Measurements from ENCODE around the gene GLRX. TPM values are rescaled to one million over a fixed set of nuclear protein-coding genes. Genes with fewer than 3 reads are reported as not detected.

Gene GLRX
- total RNA-seq, 1 experiment from 2014 or later: 17.9 TPM

GRCh38 chr5:95864456-95864855 is 41.9 kb upstream of the GLRX start:
- POLR2A ChIA-PET: interaction anchor here (1.2 kb wide), 1 partner anchor 14 kb away, joined by 10 read pairs; no protein-coding TSS in a partner anchor
- Mint-ChIP-seq H3K4me1 (ENCODE audit: low read depth, unreplicated experiment) (peaks cover 42% of the 10 kb centered on the region), H3K27me3 (ENCODE audit: insufficient read depth, unreplicated experiment) (no peaks in the 10 kb centered on the region), H3K36me3 (ENCODE audit: insufficient read depth, unreplicated experiment) (peaks cover 6% of the 10 kb centered on the region), H3K4me3 (ENCODE audit: unreplicated experiment) (no peak overlapping the region), H3K27ac (ENCODE audit: unreplicated experiment) (peak overlapping the region; percentile 77), H3K9me3 (ENCODE audit: unreplicated experiment) (peaks cover 9% of the 10 kb centered on the region)
- intact Hi-C loops (cut with micrococcal nuclease; ENCODE audit: unreplicated experiment): no loop called here
- Histone ChIP-seq H3K9me3 (no peaks in the 10 kb centered on the region), H3K4me3 (ENCODE audit: low read depth, low read length) (no peak overlapping the region), H3K4me1 (peaks cover 53% of the 10 kb centered on the region), H3K36me3 (ENCODE audit: control insufficient read depth, insufficient read depth, low read length) (no peaks in the 10 kb centered on the region), H3K27me3 (replicated peaks; ENCODE audit: control insufficient read depth, insufficient read depth, low read length) (no peaks in the 10 kb centered on the region)
- no peak for DNase-seq
- CTCF ChIA-PET: interaction anchor here (0.7 to 1.5 kb wide), 4 partner anchors 7 to 28 kb away, joined by 3 to 9 read pairs (median 4); no protein-coding TSS in a partner anchor
- no TSS peak for BruUV-seq (replicated peaks)
- no peak for TF ChIP-seq CTCF (IDR thresholded peaks at IDR 0.05; ENCODE audit: insufficient read depth in 1 of 2, low read depth in 1 of 2, low read length in 1 of 2, severe bottlenecking in 1 of 2, unreplicated experiment in 1 of 2)

GRCh38 chr5:95863383-95863757 is 40.8 kb upstream of the GLRX start:
- no TSS peak for BruUV-seq (replicated peaks)
- Histone ChIP-seq H3K4me1 (peaks cover 58% of the 10 kb centered on the region), H3K4me3 (ENCODE audit: low read depth, low read length) (no peak overlapping the region), H3K36me3 (ENCODE audit: control insufficient read depth, insufficient read depth, low read length) (no peaks in the 10 kb centered on the region), H3K27me3 (replicated peaks; ENCODE audit: control insufficient read depth, insufficient read depth, low read length) (no peaks in the 10 kb centered on the region), H3K9me3 (no peaks in the 10 kb centered on the region)
- Mint-ChIP-seq H3K27me3 (ENCODE audit: insufficient read depth, unreplicated experiment) (no peaks in the 10 kb centered on the region), H3K27ac (ENCODE audit: unreplicated experiment) (peak overlapping the region; percentile 9), H3K36me3 (ENCODE audit: insufficient read depth, unreplicated experiment) (peaks cover 11% of the 10 kb centered on the region), H3K9me3 (ENCODE audit: unreplicated experiment) (peaks cover 7% of the 10 kb centered on the region), H3K4me3 (ENCODE audit: unreplicated experiment) (no peak overlapping the region), H3K4me1 (ENCODE audit: low read depth, unreplicated experiment) (peaks cover 53% of the 10 kb centered on the region)
- CTCF ChIA-PET: no interaction called here
- DNase-seq: no peak
- TF ChIP-seq CTCF (IDR thresholded peaks at IDR 0.05; ENCODE audit: insufficient read depth in 1 of 2, low read depth in 1 of 2, low read length in 1 of 2, severe bottlenecking in 1 of 2, unreplicated experiment in 1 of 2): no peak
- POLR2A ChIA-PET: no interaction called here
- intact Hi-C loops (cut with micrococcal nuclease; ENCODE audit: unreplicated experiment): no loop called here

- peaks cover 1% of the 10 kb centered on the region for H3K9me3 Mint-ChIP-seq (ENCODE audit: unreplicated experiment)
- no peaks in the 10 kb centered on the region for H3K36me3 ChIP-seq (ENCODE audit: control insufficient read depth, insufficient read depth, low read length)
- H3K4me3 ChIP-seq (ENCODE audit: low read depth, low read length): no peak overlapping the region
- no peaks in the 10 kb centered on the region for H3K9me3 ChIP-seq
- peak overlapping the region; percentile 9 for H3K27ac Mint-ChIP-seq (ENCODE audit: unreplicated experiment)
- H3K4me1 ChIP-seq: peaks cover 59% of the 10 kb centered on the region
- H3K36me3 Mint-ChIP-seq (ENCODE audit: insufficient read depth, unreplicated experiment): peaks cover 11% of the 10 kb centered on the region
- BruUV-seq (replicated peaks): no TSS peak
- peaks cover 57% of the 10 kb centered on the region for H3K4me1 Mint-ChIP-seq (ENCODE audit: low read depth, unreplicated experiment)
- no peaks in the 10 kb centered on the region for H3K27me3 Mint-ChIP-seq (ENCODE audit: insufficient read depth, unreplicated experiment)
- no peak for DNase-seq
- intact Hi-C loops (cut with micrococcal nuclease; ENCODE audit: unreplicated experiment): no loop called here
- H3K4me3 Mint-ChIP-seq (ENCODE audit: unreplicated experiment): peak overlapping the region; percentile 17
- ChIA-PET POLR2A (no interaction called here), CTCF (no interaction called here)
- no peaks in the 10 kb centered on the region for H3K27me3 ChIP-seq (replicated peaks; ENCODE audit: control insufficient read depth, insufficient read depth, low read length)
- no peak for TF ChIP-seq CTCF (IDR thresholded peaks at IDR 0.05; ENCODE audit: insufficient read depth in 1 of 2, low read depth in 1 of 2, low read length in 1 of 2, severe bottlenecking in 1 of 2, unreplicated experiment in 1 of 2)
Observed at GRCh38 chr5:95862671-95863382, 40.3 kb upstream of the GLRX start.
